Cardiac fibroblast (primary cell): Measurements from ENCODE around the gene C17orf50.
A peak's percentile ranks its signal among the peaks of the same experiment; 100 is the strongest.

Experiments used
- DNase-seq, 2 donors: peaks; one replicate each; pipeline versions ENCODE4 v3.0.0 to v3.0.0-alpha.2; 2010; ENCODE audit warnings: low read depth in 2 of 2
- H3K4me3 ChIP-seq, 2 donors: replicated peaks in 1 of 2; 1 replicate in 1 of 2; 2 replicates in 1 of 2; pipeline ENCODE4 v1.5.1; 2011; ENCODE audit warnings: low read depth in 2 of 2, low read length in 2 of 2, mild to moderate bottlenecking in 2 of 2, moderate library complexity in 1 of 2
- TF ChIP-seq, protein P1 (sequence below): IDR thresholded peaks from one replicate; pipeline ENCODE4 v1.5.1; 2011; ENCODE audit warnings: low read depth, mild to moderate bottlenecking, low read length, inconsistent platforms

The C17orf50 gene

DNA sequence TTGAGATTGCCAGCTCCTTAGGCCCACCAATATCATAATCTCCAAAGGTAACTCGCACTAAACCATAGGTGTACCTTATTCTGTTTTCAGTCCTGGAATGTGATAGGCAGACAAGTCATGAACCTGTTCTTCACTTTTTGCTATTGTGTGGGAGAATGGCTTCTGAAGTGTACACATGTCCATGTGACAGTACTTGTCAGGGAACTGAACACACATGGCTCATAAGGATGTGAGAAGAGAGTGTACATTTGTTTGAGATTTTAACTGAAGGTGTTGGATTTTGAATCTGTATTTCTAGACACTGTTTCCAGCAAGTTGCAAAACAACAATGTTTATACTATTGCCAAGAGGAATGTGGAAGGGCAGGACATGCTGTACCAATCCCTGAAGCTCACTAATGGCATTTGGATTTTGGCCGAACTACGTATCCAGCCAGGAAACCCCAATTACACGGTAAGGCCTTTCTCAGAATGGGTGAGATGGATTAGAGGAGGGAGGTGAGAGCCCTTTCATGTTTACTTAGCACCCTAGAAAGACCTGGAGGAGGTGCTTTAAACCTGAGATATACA lies 43.7 kb upstream of the C17orf50 start:
- H3K4me3 ChIP-seq: no peak overlapping the region
- DNase-seq: peak; percentile 14 to 45
- TF ChIP-seq, protein P1, sequence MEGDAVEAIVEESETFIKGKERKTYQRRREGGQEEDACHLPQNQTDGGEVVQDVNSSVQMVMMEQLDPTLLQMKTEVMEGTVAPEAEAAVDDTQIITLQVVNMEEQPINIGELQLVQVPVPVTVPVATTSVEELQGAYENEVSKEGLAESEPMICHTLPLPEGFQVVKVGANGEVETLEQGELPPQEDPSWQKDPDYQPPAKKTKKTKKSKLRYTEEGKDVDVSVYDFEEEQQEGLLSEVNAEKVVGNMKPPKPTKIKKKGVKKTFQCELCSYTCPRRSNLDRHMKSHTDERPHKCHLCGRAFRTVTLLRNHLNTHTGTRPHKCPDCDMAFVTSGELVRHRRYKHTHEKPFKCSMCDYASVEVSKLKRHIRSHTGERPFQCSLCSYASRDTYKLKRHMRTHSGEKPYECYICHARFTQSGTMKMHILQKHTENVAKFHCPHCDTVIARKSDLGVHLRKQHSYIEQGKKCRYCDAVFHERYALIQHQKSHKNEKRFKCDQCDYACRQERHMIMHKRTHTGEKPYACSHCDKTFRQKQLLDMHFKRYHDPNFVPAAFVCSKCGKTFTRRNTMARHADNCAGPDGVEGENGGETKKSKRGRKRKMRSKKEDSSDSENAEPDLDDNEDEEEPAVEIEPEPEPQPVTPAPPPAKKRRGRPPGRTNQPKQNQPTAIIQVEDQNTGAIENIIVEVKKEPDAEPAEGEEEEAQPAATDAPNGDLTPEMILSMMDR: no peak

DNA sequence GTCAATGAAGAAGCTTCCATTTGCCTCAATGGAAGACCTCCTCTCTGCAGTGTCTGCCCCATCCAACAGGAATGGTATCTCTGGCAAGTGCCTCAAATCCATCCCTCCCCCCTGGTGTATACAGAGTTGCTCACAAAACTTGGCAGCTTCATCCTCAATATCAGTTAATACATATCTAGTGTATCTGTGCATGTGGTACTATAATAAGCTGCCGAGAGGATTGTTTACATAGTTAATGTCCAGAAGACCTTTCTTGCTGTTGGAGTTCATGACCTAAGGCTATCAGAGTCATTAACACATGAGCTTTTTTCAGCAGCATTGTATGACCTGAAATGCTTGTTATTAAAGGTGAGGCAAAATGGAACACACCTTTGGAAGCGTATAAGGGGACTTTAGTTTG lies 43.2 kb upstream of the C17orf50 start:
- no peak for DNase-seq
- no peak overlapping the region for H3K4me3 ChIP-seq
- TF ChIP-seq, protein P1: no peak

DNA sequence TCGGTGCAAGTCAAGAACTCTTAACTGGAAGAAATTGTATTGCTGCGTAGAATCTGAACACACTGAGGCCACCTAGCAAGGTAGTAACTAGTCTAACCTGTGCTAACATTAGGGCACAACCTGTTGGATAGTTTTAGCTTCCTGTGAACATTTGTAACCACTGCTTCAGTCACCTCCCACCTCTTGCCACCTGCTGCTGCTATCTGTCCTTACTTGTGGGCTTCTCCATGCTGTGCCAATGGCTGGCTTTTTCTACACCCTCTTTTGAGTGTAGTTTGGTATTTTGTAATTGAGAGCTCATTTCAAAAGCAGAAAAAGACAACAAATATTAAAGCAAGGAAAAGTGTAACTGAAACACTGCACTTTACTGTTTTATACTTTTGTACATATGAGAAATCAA lies 37.0 kb upstream of the C17orf50 start:
- H3K4me3 ChIP-seq: no peak overlapping the region
- TF ChIP-seq, protein P1: no peak

DNA sequence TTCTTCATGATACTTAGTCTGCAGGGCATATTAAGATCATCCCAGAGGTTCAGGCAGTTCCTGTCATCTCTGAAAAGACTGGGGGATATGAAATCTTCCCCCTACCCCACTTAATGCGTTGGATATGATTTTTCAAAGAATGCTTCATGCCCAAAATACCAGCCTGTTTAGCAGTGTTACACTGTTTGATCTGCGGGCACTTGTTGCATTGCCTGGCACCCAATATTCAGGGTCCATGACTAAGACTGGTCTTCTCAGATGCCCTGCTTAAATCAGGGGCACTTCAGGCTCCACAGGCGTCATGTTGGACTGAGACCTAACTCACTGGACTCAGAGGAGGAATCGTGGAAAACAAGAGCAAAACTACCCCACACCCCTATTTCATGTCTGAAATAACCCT lies 35.6 kb upstream of the C17orf50 start:
- TF ChIP-seq, protein P1: no peak
- no peak for DNase-seq
- no peak overlapping the region for H3K4me3 ChIP-seq

More for the DNA sequence above, 37.0 kb upstream of the C17orf50 start:
- no peak for DNase-seq

DNA sequence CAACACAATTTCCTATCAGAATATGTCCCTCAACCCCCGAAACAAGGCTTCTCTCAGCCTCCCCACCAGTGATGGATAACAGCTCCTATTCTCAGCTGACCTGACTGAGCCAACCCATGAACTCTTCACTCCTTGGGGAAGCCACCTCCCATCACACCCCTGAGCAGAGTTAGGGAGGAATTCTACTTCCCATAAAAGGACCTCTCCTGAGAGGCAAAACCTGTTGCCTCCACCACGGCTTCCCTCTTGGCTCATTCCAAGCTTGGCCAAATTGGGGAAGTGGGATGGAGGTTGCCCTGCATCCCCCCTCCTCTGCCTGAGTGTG lies 34.9 kb upstream of the C17orf50 start:
- H3K4me3 ChIP-seq: no peak overlapping the region
- DNase-seq: no peak
- TF ChIP-seq, protein P1: no peak

DNA sequence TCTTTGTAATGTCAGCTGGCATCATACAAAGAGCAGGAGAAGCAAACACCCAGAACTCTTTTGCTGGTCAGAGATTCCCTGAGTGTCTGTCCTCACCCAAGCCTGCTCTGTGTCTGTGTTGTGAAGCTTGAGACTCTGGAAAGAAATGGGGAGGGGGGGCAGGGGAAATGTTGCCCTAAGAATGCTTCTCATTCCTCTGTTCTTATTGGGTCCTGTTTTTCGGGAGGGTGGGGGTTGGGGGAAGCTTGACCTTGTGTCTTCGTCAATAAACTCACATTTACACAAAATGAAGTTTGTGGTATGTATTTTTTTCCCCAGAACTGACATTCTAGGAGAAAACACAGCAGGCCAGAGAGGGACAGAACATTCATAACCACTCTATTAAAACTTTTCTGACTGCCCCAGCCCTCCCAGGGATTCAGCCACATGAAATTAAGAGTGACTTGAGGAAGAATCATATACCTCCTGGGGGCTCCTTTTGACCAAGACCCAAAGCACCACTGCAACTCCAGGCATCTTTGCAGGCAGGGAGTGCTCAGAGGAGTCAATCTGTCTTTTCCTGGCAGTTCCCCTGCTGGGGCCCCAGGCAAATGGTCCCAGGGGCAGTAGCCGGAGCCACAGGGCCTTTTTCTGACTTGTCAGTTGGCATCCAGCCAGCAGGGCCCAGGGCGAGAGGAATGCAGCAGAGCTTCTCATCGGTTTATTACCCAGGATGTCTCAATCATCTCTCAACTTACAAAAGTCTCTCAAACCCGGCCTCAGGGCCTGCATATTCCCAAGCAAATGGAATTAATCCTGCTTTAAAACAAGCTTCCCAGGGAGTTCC lies 34.3 kb upstream of the C17orf50 start:
- no peak overlapping the region for H3K4me3 ChIP-seq
- peak; percentile 91 to 94 for DNase-seq
- TF ChIP-seq, protein P1: no peak
